NB4 (cell line): ENCODE data around the gene FBXW5.

Experiments used
- DNase-seq: peaks from one replicate; pipeline ENCODE4 v3.0.0; 2010; ENCODE audit warnings: low read depth
- H3K4me3 ChIP-seq: one replicate; pipeline ENCODE4 v1.5.1; 2011; ENCODE audit warnings: mild to moderate bottlenecking, low read depth, low read length, moderate library complexity
- CTCF ChIP-seq: IDR thresholded peaks from one replicate; pipeline ENCODE4 v1.5.1; 2012; ENCODE audit warnings: low read depth, low read length
- MAX ChIP-seq: IDR thresholded peaks from 2 replicates; pipeline ENCODE4 v1.6.1; 2011; ENCODE audit warnings: low read depth, low read length
- MYC ChIP-seq: IDR thresholded peaks from 2 replicates; pipeline ENCODE4 v1.6.1; 2011; ENCODE audit warnings: low read depth, low read length
- POLR2A ChIP-seq: IDR thresholded peaks from 2 replicates; pipeline ENCODE4 v1.6.1; 2011; ENCODE audit warnings: mild to moderate bottlenecking; ENCODE audit not compliant: insufficient read length; ENCODE audit errors: extremely low read depth

FBXW5 gene

GRCh38 chr9:136981588-136982231 is 37.2 kb upstream of the FBXW5 start:
- TF ChIP-seq MAX, result no peak
- no peak for TF ChIP-seq MYC
- no peak for TF ChIP-seq POLR2A
- TF ChIP-seq CTCF, result no peak
- DNase-seq, result no peak
- no peak overlapping the region for H3K4me3 ChIP-seq

- DNase-seq, result no peak
- H3K4me3 ChIP-seq, result no peak overlapping the region
- no peak for TF ChIP-seq POLR2A
- TF ChIP-seq MAX, result no peak
- no peak for TF ChIP-seq MYC
- no peak for TF ChIP-seq CTCF
These were observed 36.3 kb upstream of the FBXW5 start for GRCh38 chr9:136980669-136981478.

GRCh38 chr9:136979769-136980587 is 35.4 kb upstream of the FBXW5 start:
- TF ChIP-seq POLR2A (no peak), MAX (no peak), MYC (no peak), CTCF (no peak)
- DNase-seq, result no peak
- no peak overlapping the region for H3K4me3 ChIP-seq

GRCh38 chr9:136978865-136979544 is 34.5 kb upstream of the FBXW5 start:
- DNase-seq, result no peak
- TF ChIP-seq POLR2A (no peak), MYC (no peak), MAX (no peak), CTCF (no peak)
- no peak overlapping the region for H3K4me3 ChIP-seq
